H1 (cell line): ENCODE data around the gene LRRK1. TPM values are rescaled to one million over a fixed set of nuclear protein-coding genes. Genes with fewer than 3 reads are reported as not detected.

ENCODE experiments used
- CTCF ChIA-PET: fragments of 300-600 bp; sonication (Branson Sonifier 250); formaldehyde crosslinking; loops from one replicate; lab custom pipeline; 2021; ENCODE audit not compliant: partially characterized antibody; lab: Charles Lee
- POLR2A ChIA-PET: fragments of 300-600 bp; sonication (Branson Sonifier 250); formaldehyde crosslinking; loops from one replicate; lab custom pipeline; 2021; ENCODE audit warnings: inconsistent platforms; ENCODE audit not compliant: partially characterized antibody; lab: Charles Lee
- DNase-seq, 2 experiments: peaks; one replicate each; pipeline versions ENCODE4 v3.0.0 to v3.0.0-alpha.2; 2010 to 2022; ENCODE audit warnings: low spot score in 2 of 2, low read depth in 1 of 2, mixed read lengths in 1 of 2
- FAIRE-seq: peaks from 2 replicates; lab custom pipeline; 2011; peaks lifted over from hg19 to GRCh38; lab: Jason Lieb, UNC
- H2AFZ ChIP-seq: 2 replicates; pipeline ENCODE4 v1.8.1; 2012; ENCODE audit warnings: low read length, inconsistent platforms
- H2AK5ac ChIP-seq: 2 replicates; pipeline ENCODE4 v1.6.1; 2013; ENCODE audit warnings: low read depth, low read length
- H2BK120ac ChIP-seq: replicated peaks from 2 replicates; pipeline ENCODE3; 2013; ENCODE audit warnings: low read depth, low read length, inconsistent platforms
- H2BK12ac ChIP-seq: 2 replicates; pipeline ENCODE4 v1.6.1; 2013; ENCODE audit warnings: low read depth, low read length
- H2BK15ac ChIP-seq: 2 replicates; pipeline ENCODE4 v1.6.1; 2013; ENCODE audit warnings: low read length
- H2BK20ac ChIP-seq: 2 replicates; pipeline ENCODE4 v1.6.1; 2013; ENCODE audit warnings: low read length
- H2BK5ac ChIP-seq: 2 replicates; pipeline ENCODE4 v1.6.1; 2013; ENCODE audit warnings: low read depth, low read length
- H3K14ac ChIP-seq: 2 replicates; pipeline ENCODE4 v1.6.1; 2013; ENCODE audit warnings: inconsistent platforms; ENCODE audit not compliant: insufficient read length
- H3K18ac ChIP-seq: 2 replicates; pipeline ENCODE4 v1.6.1; 2013; ENCODE audit warnings: low read length; ENCODE audit errors: extremely low read depth
- H3K23ac ChIP-seq: 2 replicates; pipeline ENCODE4 v1.6.1; 2013; ENCODE audit warnings: inconsistent platforms; ENCODE audit not compliant: insufficient read length
- H3K23me2 ChIP-seq: 2 replicates; pipeline ENCODE4 v1.6.1; 2013; ENCODE audit warnings: low read depth, low read length
- H3K27ac ChIP-seq: 2 replicates; pipeline ENCODE4 v1.6.1; 2011; ENCODE audit warnings: low read depth, low read length, inconsistent platforms
- H3K27me3 ChIP-seq, 4 experiments: replicated peaks in 1 of 4; 1 replicate in 1 of 4; 2 replicates in 3 of 4; pipeline versions ENCODE4 v1.6.1 to v1.8.1; 2011 to 2013; ENCODE audit warnings: low read length in 3 of 4, mild to moderate bottlenecking in 3 of 4, inconsistent platforms in 2 of 4, mixed read lengths in 2 of 4, moderate library complexity in 1 of 4; ENCODE audit not compliant: control insufficient read depth in 3 of 4, insufficient read depth in 3 of 4; ENCODE audit errors: extremely low read depth in 1 of 4
- H3K36me3 ChIP-seq, 4 experiments: 2 replicates each; pipeline versions ENCODE4 v1.6.1 to v1.8.1; 2011 to 2013; ENCODE audit warnings: mild to moderate bottlenecking in 4 of 4, low read length in 3 of 4, moderate library complexity in 2 of 4, control low read depth in 1 of 4, inconsistent platforms in 1 of 4; ENCODE audit not compliant: insufficient read depth in 4 of 4, control insufficient read depth in 2 of 4
- H3K4ac ChIP-seq: replicated peaks from 2 replicates; pipeline ENCODE3; 2013; ENCODE audit warnings: low read length, low read depth, mixed read lengths, inconsistent platforms; ENCODE audit not compliant: insufficient read length
- H3K4me1 ChIP-seq, 4 experiments: replicated peaks in 1 of 4; 1 replicate in 1 of 4; 2 replicates in 3 of 4; pipeline versions ENCODE4 v1.6.1 to v1.8.1; 2011 to 2013; ENCODE audit warnings: low read length in 3 of 4, inconsistent platforms in 2 of 4, mixed read lengths in 1 of 4; ENCODE audit not compliant: insufficient read depth in 4 of 4, control insufficient read depth in 3 of 4
- H3K4me2 ChIP-seq, 2 experiments: 2 replicates each; pipeline versions ENCODE4 v1.6.1 to v1.8.1; 2011 to 2013; ENCODE audit warnings: low read depth in 2 of 2, low read length in 2 of 2, control low read depth in 1 of 2, inconsistent platforms in 1 of 2, mild to moderate bottlenecking in 1 of 2; ENCODE audit not compliant: insufficient read depth in 1 of 2
- H3K4me3 ChIP-seq, 4 experiments: fragments of 200-600, 300-600 bp in 1 of 4; sonication (generic), shearing (Covaris generic), sonication (Bioruptor Twin) in 1 of 4; 2 replicates each; pipeline versions ENCODE4 v1.5.1 to v1.8.1; 2011 to 2016; ENCODE audit warnings: low read length in 4 of 4, low read depth in 3 of 4, control low read depth in 2 of 4, inconsistent platforms in 2 of 4, mild to moderate bottlenecking in 2 of 4, mixed read lengths in 1 of 4, moderate library complexity in 1 of 4; ENCODE audit not compliant: insufficient read depth in 2 of 4; ENCODE audit errors: extremely low read depth in 1 of 4
- H3K56ac ChIP-seq: replicated peaks from 2 replicates; pipeline ENCODE3; 2013; ENCODE audit warnings: low read depth, mild to moderate bottlenecking, mixed read lengths, low read length, inconsistent platforms; ENCODE audit not compliant: insufficient read length
- H3K79me1 ChIP-seq: 2 replicates; pipeline ENCODE4 v1.6.1; 2013; ENCODE audit warnings: low read depth, low read length, control low read depth
- H3K79me2 ChIP-seq, 2 experiments: 2 replicates each; pipeline versions ENCODE4 v1.6.1 to v1.8.1; 2012 to 2013; ENCODE audit warnings: low read length in 2 of 2, mild to moderate bottlenecking in 2 of 2, inconsistent platforms in 1 of 2; ENCODE audit not compliant: insufficient read depth in 2 of 2, control insufficient read depth in 1 of 2
- H3K9ac ChIP-seq, 4 experiments: replicated peaks in 1 of 4; 1 replicate in 1 of 4; 2 replicates in 3 of 4; pipeline versions ENCODE4 v1.6.1 to v1.8.1; 2011 to 2013; ENCODE audit warnings: low read depth in 3 of 4, low read length in 3 of 4, control low read depth in 2 of 4, mild to moderate bottlenecking in 2 of 4, moderate library complexity in 2 of 4, inconsistent platforms in 1 of 4; ENCODE audit errors: extremely low read depth in 1 of 4
- H3K9me3 ChIP-seq, 2 experiments: 2 replicates each; pipeline versions ENCODE4 v1.6.1 to v1.8.1; 2012 to 2013; ENCODE audit warnings: mild to moderate bottlenecking in 2 of 2, moderate library complexity in 2 of 2, control low read depth in 1 of 2, inconsistent platforms in 1 of 2, low read depth in 1 of 2, low read length in 1 of 2, mixed read lengths in 1 of 2; ENCODE audit not compliant: insufficient read depth in 2 of 2
- H4K20me1 ChIP-seq, 2 experiments: replicated peaks in 1 of 2; 2 replicates each; pipeline versions ENCODE3 to v1.8.1; 2011 to 2013; ENCODE audit warnings: inconsistent platforms in 2 of 2, low read length in 2 of 2, mild to moderate bottlenecking in 1 of 2; ENCODE audit not compliant: insufficient read depth in 2 of 2, control insufficient read depth in 1 of 2
- H4K5ac ChIP-seq: 2 replicates; pipeline ENCODE4 v1.6.1; 2013; ENCODE audit warnings: low read length, low read depth, mixed read lengths, inconsistent platforms; ENCODE audit not compliant: insufficient read length
- H4K8ac ChIP-seq: 2 replicates; pipeline ENCODE4 v1.8.0; 2013; ENCODE audit warnings: mild to moderate bottlenecking, moderate library complexity, low read length, inconsistent platforms; ENCODE audit not compliant: insufficient read depth; ENCODE audit errors: extremely low read depth
- H4K91ac ChIP-seq: replicated peaks from 2 replicates; pipeline ENCODE3; 2013; ENCODE audit warnings: low read length, mixed read lengths, inconsistent platforms; ENCODE audit not compliant: insufficient read length
- BRCA1 ChIP-seq: IDR thresholded peaks from 2 replicates; pipeline ENCODE4 v1.6.1; 2012; ENCODE audit warnings: low read depth, low read length, improper control_type of control experiment
- CBX5 ChIP-seq: fragments of 300-800, 300-1000 bp; sonication (generic); IDR thresholded peaks from 2 replicates; pipeline ENCODE4 v1.7.1; 2016; ENCODE audit warnings: antibody characterized with exemption, low read length, low read depth
- CBX8 ChIP-seq: fragments of 300-800, 300-1000 bp; sonication (generic); IDR thresholded peaks from 2 replicates; pipeline ENCODE4 v1.7.1; 2016; ENCODE audit warnings: low read depth, low read length, borderline replicate concordance
- CTBP2 ChIP-seq: IDR thresholded peaks from 2 replicates; pipeline ENCODE4 v1.7.0; 2011; ENCODE audit warnings: borderline replicate concordance, mild to moderate bottlenecking, moderate library complexity, mixed read lengths, low read length; ENCODE audit not compliant: insufficient read depth, insufficient read length
- GABPA ChIP-seq: IDR thresholded peaks from 2 replicates; pipeline ENCODE4 v1.6.1; 2011; ENCODE audit warnings: mild to moderate bottlenecking, low read length, moderate library complexity, borderline replicate concordance; ENCODE audit not compliant: insufficient read depth
- POU5F1 ChIP-seq: IDR thresholded peaks from 2 replicates; pipeline ENCODE4 v1.6.1; 2011; ENCODE audit warnings: low read depth, mild to moderate bottlenecking, low read length, moderate library complexity
- RNF2 ChIP-seq: fragments of 200-900, 300-1000 bp; sonication (generic); IDR thresholded peaks from 2 replicates; pipeline ENCODE4 v1.7.1; 2016; ENCODE audit warnings: borderline replicate concordance, low read depth, mild to moderate bottlenecking, antibody characterized with exemption, low read length; ENCODE audit not compliant: poor library complexity, severe bottlenecking; ENCODE audit errors: missing control alignments
- SIX5 ChIP-seq: IDR thresholded peaks from 2 replicates; pipeline ENCODE4 v1.6.1; 2011; ENCODE audit warnings: mild to moderate bottlenecking, low read depth, low read length
- SP1 ChIP-seq: IDR thresholded peaks from 2 replicates; pipeline ENCODE4 v1.6.1; 2011; ENCODE audit warnings: low read depth, low read length
- SP4 ChIP-seq: IDR thresholded peaks from 2 replicates; pipeline ENCODE4 v1.6.1; 2012; ENCODE audit warnings: low read length, inconsistent platforms
- SUZ12 ChIP-seq: fragments of 200-600 bp; sonication (generic); IDR thresholded peaks from 2 replicates; pipeline ENCODE4 v1.6.1; 2012; ENCODE audit warnings: mild to moderate bottlenecking, inconsistent platforms, low read length, moderate library complexity, mixed read lengths
- TAF1 ChIP-seq: IDR thresholded peaks from 2 replicates; pipeline ENCODE4 v1.6.1; 2011; ENCODE audit warnings: mild to moderate bottlenecking, low read depth, low read length
- WGBS, 2 experiments: shearing (Covaris generic) in 1 of 2; methylation state at CpG; one replicate each; pipeline versions ENCODE4 v1.1.6 to v1.1.7; 2013 to 2015; ENCODE audit warnings: low lambda C conversion rate in 2 of 2, mixed read lengths in 2 of 2, inconsistent platforms in 1 of 2, low coverage in 1 of 2, missing lambda C conversion rate in 1 of 2; ENCODE audit not compliant: insufficient replicate concordance in 2 of 2, insufficient coverage in 1 of 2, insufficient read length in 1 of 2; ENCODE audit errors: extremely low coverage in 1 of 2, missing lambda C conversion rate in 1 of 2; 5-methylcytosine and 5-hydroxymethylcytosine counted together
- polyA plus RNA-seq, 7 experiments: library from polyadenylated mRNA; depleted of rRNA in 3 of 7; stranded (reverse) in 5 of 7; unstranded in 2 of 7; fragments of >200 nt in 5 of 7; fragments of 200-250 nt in 2 of 7; gene quantifications; 1 replicate in 5 of 7; 2 replicates in 1 of 7; 4 replicates in 1 of 7; pipeline versions ENCODE4 v1.2.1 to v1.2.3, GENCODE V29; 2011 to 2013; ENCODE audit warnings: missing spikeins in 2 of 7, mixed read lengths in 2 of 7
- total RNA-seq: library from RNA; stranded (reverse); fragmentation: NEBNext Ultra II Directional; extraction: Animal tissue kit (Norgen Biotek cat#: 25700); gene quantifications from 2 replicates; pipeline ENCODE4 v1.2.1, GENCODE V29; 2021

LRRK1 gene
- total and polyA plus RNA-seq, 2 of the 8 experiments (the other 6 are each of a cell fraction or from before 2014, with no cell fraction given): 1.2 to 3.6 TPM

DNA sequence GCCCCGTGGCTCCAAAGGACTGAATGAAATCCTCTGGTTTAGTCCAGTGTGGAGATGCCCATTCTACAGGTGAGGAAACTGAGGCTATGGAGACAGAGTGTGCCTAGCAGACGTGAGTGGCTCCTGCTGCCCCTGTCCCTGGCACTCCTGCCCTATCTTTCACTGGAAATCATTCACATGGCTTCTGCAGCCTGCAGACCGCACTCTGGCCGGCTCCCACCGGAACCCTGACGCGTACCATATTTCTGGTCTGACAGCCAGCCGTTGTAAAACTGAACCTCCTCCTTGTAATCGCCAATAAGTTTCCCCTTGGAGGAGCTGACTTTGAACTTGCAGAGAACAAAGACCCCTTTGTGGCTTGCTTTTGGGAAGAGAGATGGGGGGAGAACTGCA is 196.2 kb downstream of the LRRK1 start:
- FAIRE-seq (no peak), DNase-seq (no peak)
- WGBS, 2 experiments: 94% methylated on average over 9 of the region's 9 CpGs; no CpG with 5 or more reads in 1 of the 2 experiments
- no peak overlapping the region for H3K18ac ChIP-seq
- H4K91ac ChIP-seq: no peak overlapping the region
- no peak overlapping the region for H3K4me3 ChIP-seq
- ChIA-PET CTCF (interaction anchor here (0.6 to 2.1 kb wide), 7 partner anchors 11 to 152 kb away, joined by 3 to 6 read pairs (median 3); no protein-coding TSS in a partner anchor), POLR2A (no interaction called here)
- H3K56ac ChIP-seq: no peak overlapping the region
- H4K20me1 ChIP-seq: no peaks in the 10 kb centered on the region
- no peak overlapping the region for H2AK5ac ChIP-seq
- H3K79me1 ChIP-seq: no peaks in the 10 kb centered on the region
- no peak overlapping the region for H2BK120ac ChIP-seq
- no peak overlapping the region for H3K14ac ChIP-seq
- no peaks in the 10 kb centered on the region for H3K36me3 ChIP-seq
- no peak overlapping the region for H2BK12ac ChIP-seq
- no peaks in the 10 kb centered on the region for H3K79me2 ChIP-seq
- TF ChIP-seq SUZ12 (no peak), CBX5 (no peak), CTBP2 (no peak), SIX5 (no peak), POU5F1 (no peak), BRCA1 (no peak), CBX8 (no peak), SP4 (no peak), RNF2 (no peak), TAF1 (no peak), SP1 (no peak), GABPA (no peak)
- H3K23me2 ChIP-seq: no peaks in the 10 kb centered on the region
- no peak overlapping the region for H3K9ac ChIP-seq
- H3K4me2 ChIP-seq: no peak overlapping the region
- no peak overlapping the region for H4K8ac ChIP-seq
- H3K4ac ChIP-seq: no peak overlapping the region
- H3K4me1 ChIP-seq: peaks cover 0 to 5% (median under 1%) of the 10 kb centered on the region in 4 experiments; a peak in 2 of 7 replicates
- no peak overlapping the region for H3K23ac ChIP-seq
- H3K9me3 ChIP-seq: no peaks in the 10 kb centered on the region
- no peak overlapping the region for H2AFZ ChIP-seq
- no peak overlapping the region for H3K27ac ChIP-seq
- no peak overlapping the region for H4K5ac ChIP-seq
- 0 out of 2 replicates have a peak overlapping the region, but pooled peaks have one; percentile 61 for H2BK15ac ChIP-seq
- H2BK5ac ChIP-seq: no peak overlapping the region
- H3K27me3 ChIP-seq: no peaks in the 10 kb centered on the region; a peak in 1 of 7 replicates
- H2BK20ac ChIP-seq: no peak overlapping the region
